HepG2 (cell line): ENCODE measurements around the gene GALNT9. TPM values are rescaled to one million over a fixed set of nuclear protein-coding genes. Genes with fewer than 3 reads are reported as not detected.

Experiments
- ATAC-seq: fragments of 200-7000 bp; cut with Tn5 transposase; 3 replicates; pipeline ENCODE4 v1.9.1; 2020; ENCODE audit warnings: mild to moderate bottlenecking, moderate library complexity
- BruUV-seq: library from RNA; stranded (reverse); fragments of 400-500 nt; replicated peaks from 2 replicates; lab custom pipeline; 2021; lab: Mats Ljungman, UMichigan
- CTCF ChIA-PET: fragments of 300-600 bp; formaldehyde crosslinking; extraction: SDS; loops from one replicate; lab custom pipeline; 2021; ENCODE audit warnings: low total read pairs, inconsistent platforms, low intra/inter-chr PET ratio; lab: Yijun Ruan, JAX
- POLR2A ChIA-PET: fragments of 350-600 bp; sonication (Branson Sonifier 250); formaldehyde crosslinking; loops from one replicate; lab custom pipeline; 2020; ENCODE audit warnings: antibody characterized with exemption, inconsistent platforms; lab: Yijun Ruan, JAX
- DNase-seq: peaks from one replicate; pipeline ENCODE4 v3.0.0-alpha.2; 2015; ENCODE audit warnings: low spot score
- FAIRE-seq: peaks from 3 replicates; lab custom pipeline; 2011; peaks lifted over from hg19 to GRCh38; lab: Jason Lieb, UNC
- H2AFZ ChIP-seq: one replicate; pipeline ENCODE4 v1.6.1; 2011; ENCODE audit warnings: low read length, inconsistent platforms
- H3K27ac ChIP-seq: fragments of 300-600 bp; 3 replicates; pipeline ENCODE4 v1.8.0; 2011; ENCODE audit warnings: mixed run types, mild to moderate bottlenecking, mixed read lengths, low read length, inconsistent platforms; ENCODE audit not compliant: insufficient read depth; ENCODE audit errors: extremely low read length
- H3K27me3 ChIP-seq, 2 experiments: fragments of 200-600 bp in 1 of 2; 2 replicates in 1 of 2; 3 replicates in 1 of 2; pipeline versions ENCODE4 v1.6.0 to v1.8.0; 2011; ENCODE audit warnings: low read length in 2 of 2, mild to moderate bottlenecking in 2 of 2, moderate library complexity in 2 of 2, inconsistent platforms in 1 of 2; ENCODE audit not compliant: insufficient read depth in 2 of 2, control insufficient read depth in 1 of 2
- H3K36me3 ChIP-seq, 2 experiments: fragments of 200-600 bp in 1 of 2; replicated peaks in 1 of 2; 2 replicates in 1 of 2; 3 replicates in 1 of 2; pipeline versions ENCODE4 v1.5.1 to v1.8.0; 2011; ENCODE audit warnings: low read length in 2 of 2, inconsistent platforms in 1 of 2; ENCODE audit not compliant: insufficient read depth in 2 of 2, control insufficient read depth in 1 of 2
- H3K4me1 ChIP-seq: 2 replicates; pipeline ENCODE4 v1.5.1; 2012; ENCODE audit warnings: low read length, inconsistent platforms; ENCODE audit not compliant: insufficient read depth
- H3K4me2 ChIP-seq: 2 replicates; pipeline ENCODE4 v1.6.0; 2011; ENCODE audit warnings: low read depth, low read length, inconsistent platforms
- H3K4me3 ChIP-seq, 3 experiments: fragments of 200-600 bp in 1 of 3; sonication (generic), shearing (Covaris generic) in 1 of 3; replicated peaks in 1 of 3; 2 replicates each; pipeline ENCODE4 v1.5.1; 2011 to 2016; ENCODE audit warnings: low read length in 3 of 3, inconsistent platforms in 2 of 3, low read depth in 2 of 3, mild to moderate bottlenecking in 2 of 3, control low read depth in 1 of 3, mixed read lengths in 1 of 3; ENCODE audit not compliant: insufficient read depth in 1 of 3
- H3K79me2 ChIP-seq: one replicate; pipeline ENCODE4 v1.6.1; 2011; ENCODE audit warnings: low read length, inconsistent platforms; ENCODE audit not compliant: insufficient read depth
- H3K9ac ChIP-seq: 2 replicates; pipeline ENCODE4 v1.6.0; 2011; ENCODE audit warnings: mild to moderate bottlenecking, low read depth, low read length, inconsistent platforms; ENCODE audit not compliant: insufficient read depth
- H3K9me3 ChIP-seq: 2 replicates; pipeline ENCODE4 v1.5.1; 2012; ENCODE audit warnings: mild to moderate bottlenecking, low read length
- H4K20me1 ChIP-seq: 2 replicates; pipeline ENCODE4 v1.6.0; 2011; ENCODE audit warnings: inconsistent platforms, mild to moderate bottlenecking, low read length, moderate library complexity; ENCODE audit not compliant: insufficient read depth
- EP300 ChIP-seq, 3 experiments: sonication (generic) in 1 of 3; formaldehyde crosslinking in 1 of 3; IDR thresholded peaks; 2 replicates each; pipeline versions ENCODE4 v1.5.1 to v1.6.1; 2011 to 2020; ENCODE audit warnings: low read depth in 2 of 3, low read length in 2 of 3, borderline replicate concordance in 1 of 3, improper control_type of control experiment in 1 of 3, mild to moderate bottlenecking in 1 of 3, missing genetic modification reagents in 1 of 3, moderate library complexity in 1 of 3
- FLYWCH1 ChIP-seq: sonication (generic); formaldehyde crosslinking; IDR thresholded peaks from 2 replicates; pipeline ENCODE4 v1.8.1; 2023; ENCODE audit warnings: mild to moderate bottlenecking, missing genetic modification reagents
- HNF4G ChIP-seq, 2 experiments: sonication (generic) in 1 of 2; formaldehyde crosslinking in 1 of 2; IDR thresholded peaks; 2 replicates each; pipeline versions ENCODE4 v1.4.0 to v1.6.1; 2011 to 2020; ENCODE audit warnings: borderline replicate concordance in 2 of 2, low read depth in 2 of 2, mild to moderate bottlenecking in 2 of 2, low read length in 1 of 2, missing genetic modification reagents in 1 of 2, moderate library complexity in 1 of 2
- REXO4 ChIP-seq: sonication (generic); formaldehyde crosslinking; IDR thresholded peaks from 2 replicates; pipeline ENCODE4 v1.8.0; 2022; ENCODE audit warnings: missing genetic modification reagents, mild to moderate bottlenecking, borderline replicate concordance
- SALL1 ChIP-seq: sonication (generic); formaldehyde crosslinking; IDR thresholded peaks from 2 replicates; pipeline ENCODE4 v1.8.0; 2022; ENCODE audit warnings: mild to moderate bottlenecking, missing genetic modification reagents
- STAG1 ChIP-seq: sonication (generic); formaldehyde crosslinking; IDR thresholded peaks from 2 replicates; pipeline ENCODE4 v1.4.0; 2020; ENCODE audit warnings: missing genetic modification reagents
- TARDBP ChIP-seq: sonication (generic); formaldehyde crosslinking; IDR thresholded peaks from 2 replicates; pipeline ENCODE4 v1.8.0; 2022; ENCODE audit warnings: mild to moderate bottlenecking, missing genetic modification reagents
- THYN1 ChIP-seq: sonication (generic); formaldehyde crosslinking; IDR thresholded peaks from 2 replicates; pipeline ENCODE4 v1.8.1; 2023; ENCODE audit warnings: low read depth, mild to moderate bottlenecking, moderate library complexity, missing genetic modification reagents, borderline replicate concordance
- ZFP41 ChIP-seq: sonication (generic); formaldehyde crosslinking; IDR thresholded peaks from 2 replicates; pipeline ENCODE4 v1.4.0; 2020; ENCODE audit warnings: mild to moderate bottlenecking, missing genetic modification reagents, borderline replicate concordance
- ZNF234 ChIP-seq: sonication (generic); formaldehyde crosslinking; conservative IDR thresholded peaks from 2 replicates; pipeline ENCODE4 v1.5.1; 2020; ENCODE audit warnings: mild to moderate bottlenecking, missing genetic modification reagents
- ZNF776 ChIP-seq: sonication (generic); formaldehyde crosslinking; IDR thresholded peaks from 2 replicates; pipeline ENCODE4 v1.4.0; 2020; ENCODE audit warnings: mild to moderate bottlenecking, missing genetic modification reagents
- WGBS: methylation state at CpG from one replicate; pipeline ENCODE4 v1.1.6; 2017; ENCODE audit warnings: low lambda C conversion rate; 5-methylcytosine and 5-hydroxymethylcytosine counted together
- in situ Hi-C: cut with HindIII; loops from 2 replicates; pipeline ENCODE4 v1.10.0; 2017; ENCODE audit warnings: low pct_unique_long_range_greater_than_20kb; ENCODE audit not compliant: extremely low pct_ligation_motif_present
- intact Hi-C: fragments of 100-400 bp; cut with micrococcal nuclease; formaldehyde crosslinking; loops from one replicate; pipeline ENCODE4 v1.10.0; 2022; ENCODE audit not compliant: unreplicated experiment
- polyA plus RNA-seq, 8 experiments: library from polyadenylated mRNA; depleted of rRNA in 3 of 8; stranded (reverse) in 7 of 8; unstranded in 1 of 8; fragments of >200 nt; fragmentation: Illumina TruSeq in 4 of 8; extraction: Trizol in 4 of 8; gene quantifications; 2 replicates each; pipeline versions ENCODE4 v1.2.1 to v1.2.3, GENCODE V29; 2011 to 2016; ENCODE audit warnings: low read depth in 4 of 8, missing spikeins in 1 of 8, mixed read lengths in 1 of 8; ENCODE audit not compliant: insufficient read depth in 1 of 8
- total RNA-seq, 5 experiments: library from RNA; depleted of rRNA; stranded (reverse); fragments of >200 nt; fragmentation: Illumina TruSeq; extraction: Trizol; gene quantifications; 2 replicates each; pipeline ENCODE4 v1.2.3, GENCODE V29; 2016; ENCODE audit warnings: low read depth in 1 of 5
- TF ChIP-seq, protein P1 (sequence below): IDR thresholded peaks from 2 replicates; pipeline ENCODE4 v1.6.1; 2018; ENCODE audit warnings: missing genetic modification reagents
- TF ChIP-seq, protein P2 (sequence below): sonication (generic); formaldehyde crosslinking; IDR thresholded peaks from 2 replicates; pipeline ENCODE4 v1.5.1; 2020; ENCODE audit warnings: mild to moderate bottlenecking, missing genetic modification reagents, moderate library complexity
- TF ChIP-seq, protein P3 (sequence below): sonication (generic); formaldehyde crosslinking; IDR thresholded peaks from 2 replicates; pipeline ENCODE4 v1.5.0; 2020; ENCODE audit warnings: mild to moderate bottlenecking, missing genetic modification reagents, moderate library complexity
- TF ChIP-seq, protein P4 (sequence below): sonication (generic); formaldehyde crosslinking; IDR thresholded peaks from 2 replicates; pipeline ENCODE4 v1.4.0; 2020; ENCODE audit warnings: mild to moderate bottlenecking, missing genetic modification reagents

The GALNT9 gene
- total and polyA plus RNA-seq, 2 of the 13 experiments (the other 11 are each of a cell fraction or from before 2014, with no cell fraction given): 0.04 TPM; not detected in 1

DNA sequence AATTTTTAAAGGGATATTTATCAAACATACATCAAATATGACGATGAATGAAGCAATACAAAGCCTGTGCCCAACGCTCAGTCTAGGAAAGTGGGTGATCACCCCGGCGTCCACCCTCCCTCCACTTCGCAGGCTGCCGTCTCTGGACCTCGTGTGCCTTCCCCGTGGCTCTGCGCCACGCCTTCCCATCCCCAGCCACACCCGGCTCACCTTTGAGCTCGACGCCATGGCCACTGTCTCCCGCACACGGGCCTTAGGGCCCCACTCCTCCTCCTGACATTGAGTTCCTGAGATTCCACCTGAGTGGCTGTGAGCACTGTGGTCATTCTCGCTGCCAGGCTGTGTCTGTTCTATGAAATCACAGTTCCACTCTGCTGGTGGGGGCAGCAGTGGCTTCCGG is 56.7 kb downstream of the GALNT9 start:
- in situ Hi-C loops (no loop called here), intact Hi-C loops (no loop called here)
- Histone ChIP-seq H3K4me2 (no peak overlapping the region), H3K27ac (no peak overlapping the region), H3K36me3 (no peaks in the 10 kb centered on the region), H2AFZ (no peak overlapping the region), H3K9ac (no peak overlapping the region), H3K79me2 (no peaks in the 10 kb centered on the region), H3K4me3 (no peak overlapping the region), H3K4me1 (no peaks in the 10 kb centered on the region), H3K27me3 (peaks cover 31 to 96% of the 10 kb centered on the region in 2 experiments), H3K9me3 (no peaks in the 10 kb centered on the region), H4K20me1 (0 out of 2 replicates have a peak, but pooled peaks cover 2% of the 10 kb centered on the region)
- WGBS: 35% methylated on average over 17 of the region's 17 CpGs
- ChIA-PET CTCF (no interaction called here), POLR2A (no interaction called here)
- FAIRE-seq (no peak), ATAC-seq (no peak), DNase-seq (no peak)
- no TSS peak for BruUV-seq
- TF ChIP-seq SALL1 (no peak), FLYWCH1 (CRISPR knock-in tag) (no peak), ZFP41 (CRISPR knock-in tag) (no peak), TARDBP (CRISPR knock-in tag) (no peak), ZNF776 (CRISPR knock-in tag) (no peak), ZNF234 (CRISPR knock-in tag) (no peak), STAG1 (CRISPR knock-in tag) (no peak), REXO4 (CRISPR knock-in tag) (no peak), THYN1 (CRISPR knock-in tag) (no peak), HNF4G (IDR thresholded peaks at IDR 0.05; ENCODE audit: borderline replicate concordance, low read depth, low read length) (no peak), HNF4G (CRISPR knock-in tag; IDR thresholded peaks at IDR 0.05; ENCODE audit: borderline replicate concordance, low read depth) (no peak), EP300 (IDR thresholded peaks at IDR 0.05; ENCODE audit: low read depth in 2 of 2, low read length in 2 of 2) (no peak), EP300 (CRISPR knock-in tag; IDR thresholded peaks at IDR 0.05; ENCODE audit: borderline replicate concordance) (no peak)
- TF ChIP-seq, protein P1, sequence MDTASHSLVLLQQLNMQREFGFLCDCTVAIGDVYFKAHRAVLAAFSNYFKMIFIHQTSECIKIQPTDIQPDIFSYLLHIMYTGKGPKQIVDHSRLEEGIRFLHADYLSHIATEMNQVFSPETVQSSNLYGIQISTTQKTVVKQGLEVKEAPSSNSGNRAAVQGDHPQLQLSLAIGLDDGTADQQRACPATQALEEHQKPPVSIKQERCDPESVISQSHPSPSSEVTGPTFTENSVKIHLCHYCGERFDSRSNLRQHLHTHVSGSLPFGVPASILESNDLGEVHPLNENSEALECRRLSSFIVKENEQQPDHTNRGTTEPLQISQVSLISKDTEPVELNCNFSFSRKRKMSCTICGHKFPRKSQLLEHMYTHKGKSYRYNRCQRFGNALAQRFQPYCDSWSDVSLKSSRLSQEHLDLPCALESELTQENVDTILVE (CRISPR knock-in tag): no peak
- TF ChIP-seq, protein P2, sequence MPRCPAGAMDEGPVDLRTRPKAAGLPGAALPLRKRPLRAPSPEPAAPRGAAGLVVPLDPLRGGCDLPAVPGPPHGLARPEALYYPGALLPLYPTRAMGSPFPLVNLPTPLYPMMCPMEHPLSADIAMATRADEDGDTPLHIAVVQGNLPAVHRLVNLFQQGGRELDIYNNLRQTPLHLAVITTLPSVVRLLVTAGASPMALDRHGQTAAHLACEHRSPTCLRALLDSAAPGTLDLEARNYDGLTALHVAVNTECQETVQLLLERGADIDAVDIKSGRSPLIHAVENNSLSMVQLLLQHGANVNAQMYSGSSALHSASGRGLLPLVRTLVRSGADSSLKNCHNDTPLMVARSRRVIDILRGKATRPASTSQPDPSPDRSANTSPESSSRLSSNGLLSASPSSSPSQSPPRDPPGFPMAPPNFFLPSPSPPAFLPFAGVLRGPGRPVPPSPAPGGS (CRISPR knock-in tag): no peak
- TF ChIP-seq, protein P3, sequence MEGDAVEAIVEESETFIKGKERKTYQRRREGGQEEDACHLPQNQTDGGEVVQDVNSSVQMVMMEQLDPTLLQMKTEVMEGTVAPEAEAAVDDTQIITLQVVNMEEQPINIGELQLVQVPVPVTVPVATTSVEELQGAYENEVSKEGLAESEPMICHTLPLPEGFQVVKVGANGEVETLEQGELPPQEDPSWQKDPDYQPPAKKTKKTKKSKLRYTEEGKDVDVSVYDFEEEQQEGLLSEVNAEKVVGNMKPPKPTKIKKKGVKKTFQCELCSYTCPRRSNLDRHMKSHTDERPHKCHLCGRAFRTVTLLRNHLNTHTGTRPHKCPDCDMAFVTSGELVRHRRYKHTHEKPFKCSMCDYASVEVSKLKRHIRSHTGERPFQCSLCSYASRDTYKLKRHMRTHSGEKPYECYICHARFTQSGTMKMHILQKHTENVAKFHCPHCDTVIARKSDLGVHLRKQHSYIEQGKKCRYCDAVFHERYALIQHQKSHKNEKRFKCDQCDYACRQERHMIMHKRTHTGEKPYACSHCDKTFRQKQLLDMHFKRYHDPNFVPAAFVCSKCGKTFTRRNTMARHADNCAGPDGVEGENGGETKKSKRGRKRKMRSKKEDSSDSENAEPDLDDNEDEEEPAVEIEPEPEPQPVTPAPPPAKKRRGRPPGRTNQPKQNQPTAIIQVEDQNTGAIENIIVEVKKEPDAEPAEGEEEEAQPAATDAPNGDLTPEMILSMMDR (CRISPR knock-in tag): no peak
- TF ChIP-seq, protein P4, sequence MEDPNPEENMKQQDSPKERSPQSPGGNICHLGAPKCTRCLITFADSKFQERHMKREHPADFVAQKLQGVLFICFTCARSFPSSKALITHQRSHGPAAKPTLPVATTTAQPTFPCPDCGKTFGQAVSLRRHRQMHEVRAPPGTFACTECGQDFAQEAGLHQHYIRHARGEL: no peak
